GM19043 (cell line): Measurements from ENCODE around the gene RBM34.
A peak's percentile ranks its signal among the peaks of the same experiment; 100 is the strongest.
"Not testable (repeated sequence)": the region's sequence is repeated elsewhere in the genome, so short reads cannot be mapped to it uniquely, and the experiment has no call there.

Experiments
- ATAC-seq: cut with Tn5 transposase; IDR thresholded peaks from one replicate; pipeline ENCODE4 v1.9.1; 2021; ENCODE audit warnings: low read depth; ENCODE audit not compliant: unreplicated experiment

RBM34 gene

DNA sequence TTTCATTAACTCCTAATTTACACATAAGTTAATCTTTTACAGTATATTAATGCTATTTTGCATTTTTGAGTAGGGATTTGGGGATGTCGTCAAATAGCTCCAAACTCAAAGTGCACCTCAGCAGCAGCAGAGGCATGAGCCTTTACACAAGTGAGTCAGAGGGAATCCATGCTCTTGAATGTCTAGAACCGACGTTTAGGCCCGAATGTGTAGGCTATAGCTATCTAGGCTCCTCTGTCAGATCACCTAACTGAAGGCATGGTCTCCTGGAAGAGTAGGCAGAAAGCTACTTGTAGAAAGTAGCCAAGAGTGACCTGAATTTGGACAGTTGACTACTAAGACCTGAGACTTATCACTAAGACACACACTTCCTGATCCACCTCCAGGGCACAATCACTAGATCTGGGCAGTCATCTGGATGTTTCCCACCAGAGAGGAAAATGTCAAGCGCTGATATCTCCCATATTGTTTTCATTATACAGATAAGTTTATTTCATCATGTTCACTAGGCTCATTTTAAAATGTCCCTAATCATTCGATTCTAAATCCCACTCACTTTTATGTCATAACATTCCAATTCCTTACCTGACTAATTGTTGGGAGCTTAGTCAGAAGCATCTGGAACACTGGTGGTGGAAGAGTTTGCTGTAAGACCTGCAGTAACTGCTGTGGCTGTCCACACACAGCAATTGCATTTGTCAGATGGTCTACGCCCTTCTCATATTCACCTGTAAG lies 47.7 kb downstream of the RBM34 start:
- ATAC-seq, result no peak

DNA sequence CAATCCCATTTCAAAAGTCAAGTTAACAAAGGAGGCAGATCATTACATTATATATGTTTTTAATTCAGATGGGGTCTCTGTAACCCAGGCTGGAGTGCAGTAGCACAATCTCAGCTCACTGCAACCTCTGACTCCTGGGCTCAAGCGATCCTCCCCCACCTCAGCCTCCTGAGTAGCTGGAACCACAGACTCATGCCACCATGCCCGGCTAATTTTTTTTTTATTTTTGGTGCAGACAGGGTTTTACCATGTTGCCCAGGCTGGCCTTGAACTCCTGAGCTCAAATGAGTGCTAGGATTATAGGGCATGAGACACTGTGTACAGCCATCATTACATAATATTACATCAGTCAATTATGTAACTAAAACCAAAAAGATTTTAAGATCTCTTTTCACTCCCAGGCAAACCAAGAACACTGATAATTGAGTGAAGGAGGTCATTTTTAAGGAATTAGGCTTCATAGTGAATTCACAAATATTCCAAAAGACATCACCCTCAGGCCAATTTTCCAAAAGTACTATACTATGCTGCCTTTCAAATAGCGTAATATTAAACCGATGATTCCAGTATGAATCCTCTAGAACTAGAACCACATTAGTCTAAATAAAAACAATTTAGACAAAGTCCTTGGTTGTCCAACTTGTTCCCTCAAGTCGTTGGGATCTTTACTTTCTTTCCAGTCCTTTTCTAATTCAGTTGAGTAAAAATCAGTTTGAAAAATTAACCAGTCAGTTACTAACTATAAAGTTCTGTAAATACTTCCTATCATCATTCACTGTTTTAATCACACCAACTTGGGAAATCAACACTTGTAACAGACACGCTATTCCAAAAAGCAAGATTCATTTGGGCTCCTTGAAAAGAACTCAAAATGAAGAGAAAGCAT lies 48.5 kb downstream of the RBM34 start:
- ATAC-seq, result no peak

DNA sequence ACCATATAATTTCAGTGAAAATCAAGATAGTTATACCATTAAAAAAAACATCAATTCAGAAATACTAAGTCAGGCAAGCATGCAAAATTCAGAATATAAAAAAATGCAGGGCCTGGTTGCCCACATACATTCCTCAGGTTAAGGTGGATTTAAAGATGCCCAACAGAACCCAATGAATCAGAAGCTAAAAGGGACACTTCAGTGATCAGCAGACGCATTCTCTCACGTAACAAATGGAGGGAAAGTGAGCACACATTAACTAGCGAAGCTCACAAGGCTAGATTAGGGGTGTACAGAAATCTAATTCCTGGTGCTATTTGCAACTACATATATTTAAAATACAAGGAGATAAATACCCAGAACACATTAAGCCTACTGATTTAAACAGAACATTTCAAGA lies 49.9 kb downstream of the RBM34 start:
- no peak for ATAC-seq

DNA sequence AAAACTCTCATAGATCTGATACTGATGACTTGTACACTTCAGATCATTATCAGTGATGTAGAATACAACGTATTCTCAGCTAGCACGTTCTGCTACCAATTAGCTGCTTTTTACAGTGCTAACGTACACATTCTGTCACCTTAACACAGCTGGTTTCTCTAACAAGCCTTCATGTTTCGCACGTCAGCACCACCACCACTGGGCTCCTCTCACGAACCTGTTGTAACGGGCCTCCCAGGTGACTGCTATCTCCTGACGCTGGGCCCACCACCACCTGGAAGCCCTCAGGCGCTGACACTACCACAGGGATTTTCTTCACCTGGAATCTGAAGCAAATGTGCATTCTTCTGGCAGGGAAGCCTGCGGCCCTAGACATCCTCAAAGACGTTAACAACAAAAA lies 52.2 kb downstream of the RBM34 start:
- ATAC-seq, result no peak

DNA sequence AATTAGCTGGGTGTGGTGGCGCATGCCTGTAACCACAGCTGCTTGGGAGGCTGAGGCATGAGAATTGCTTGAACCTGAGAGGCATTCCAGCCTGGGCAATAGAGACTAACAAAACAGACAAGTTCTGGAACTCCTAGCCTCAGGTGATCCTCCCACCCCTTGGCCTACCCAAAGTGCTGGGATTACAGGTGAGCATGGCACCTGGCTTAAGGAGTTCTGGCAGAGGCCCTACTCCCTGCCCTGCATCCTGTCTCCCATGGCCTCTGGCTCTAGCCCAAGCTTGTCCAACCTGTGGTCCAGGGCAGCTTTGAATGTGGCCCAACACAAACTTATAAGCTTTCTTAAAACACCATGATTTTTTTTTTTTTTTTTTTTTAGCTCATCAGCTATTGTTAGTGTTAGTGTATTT lies 52.9 kb downstream of the RBM34 start:
- ATAC-seq, result no peak

DNA sequence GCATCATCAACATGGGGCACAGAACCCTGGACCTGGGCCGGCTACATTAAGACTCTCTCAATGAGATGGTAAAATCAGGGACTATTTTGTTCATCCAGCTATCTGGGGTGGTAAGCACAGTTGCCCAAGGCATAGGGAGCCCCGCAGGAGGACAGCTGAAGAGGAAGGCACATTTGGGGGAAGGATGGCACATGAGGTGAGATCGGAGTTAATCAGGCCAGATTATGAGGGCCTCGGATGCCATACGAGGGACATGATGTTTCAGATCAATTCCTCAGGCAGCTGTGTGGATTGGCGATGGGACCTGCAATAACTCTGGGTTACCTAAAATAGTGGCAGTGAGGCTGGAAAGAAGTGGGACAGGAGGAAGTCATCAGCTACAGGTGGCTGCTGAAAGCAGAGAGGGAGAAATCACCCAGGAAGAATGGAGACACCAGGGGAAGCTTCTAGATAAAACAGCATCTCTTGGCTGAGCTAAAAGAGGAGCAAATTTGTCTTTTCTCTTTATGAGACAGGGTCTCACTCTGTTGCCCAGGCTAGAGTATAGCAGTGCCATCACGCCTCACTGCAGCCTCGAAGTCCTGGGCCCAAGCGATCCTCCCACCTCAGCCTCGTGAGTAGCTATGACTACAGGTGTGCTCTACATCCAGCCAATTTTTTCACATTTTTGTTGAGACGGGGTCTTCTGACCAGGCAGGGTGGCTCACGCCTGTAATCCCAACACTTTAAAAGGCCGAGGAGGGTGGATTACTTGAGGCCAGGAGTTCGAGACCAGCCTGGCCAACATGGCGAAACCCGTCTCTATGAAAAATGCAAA lies 53.5 kb downstream of the RBM34 start:
- no peak for ATAC-seq

DNA sequence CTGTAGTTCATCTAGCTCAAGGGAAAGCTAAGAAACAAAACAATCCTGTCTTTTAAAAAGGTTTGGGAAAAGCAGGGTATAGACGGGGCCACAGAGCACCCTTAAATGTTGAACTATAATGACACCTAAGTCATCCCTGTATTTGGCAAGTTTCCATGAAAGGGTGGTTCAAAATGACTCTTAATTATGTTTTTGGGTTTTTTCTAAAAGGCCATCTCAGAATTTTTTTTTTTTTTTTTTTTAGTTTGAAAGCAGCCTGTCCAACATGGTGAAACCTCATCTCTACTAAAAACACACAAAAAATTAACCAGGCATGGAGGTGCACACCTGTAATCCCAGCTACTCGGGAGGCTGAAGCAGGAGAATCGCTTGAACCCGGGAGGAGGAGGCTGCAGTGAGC lies 54.6 kb downstream of the RBM34 start:
- no peak for ATAC-seq

DNA sequence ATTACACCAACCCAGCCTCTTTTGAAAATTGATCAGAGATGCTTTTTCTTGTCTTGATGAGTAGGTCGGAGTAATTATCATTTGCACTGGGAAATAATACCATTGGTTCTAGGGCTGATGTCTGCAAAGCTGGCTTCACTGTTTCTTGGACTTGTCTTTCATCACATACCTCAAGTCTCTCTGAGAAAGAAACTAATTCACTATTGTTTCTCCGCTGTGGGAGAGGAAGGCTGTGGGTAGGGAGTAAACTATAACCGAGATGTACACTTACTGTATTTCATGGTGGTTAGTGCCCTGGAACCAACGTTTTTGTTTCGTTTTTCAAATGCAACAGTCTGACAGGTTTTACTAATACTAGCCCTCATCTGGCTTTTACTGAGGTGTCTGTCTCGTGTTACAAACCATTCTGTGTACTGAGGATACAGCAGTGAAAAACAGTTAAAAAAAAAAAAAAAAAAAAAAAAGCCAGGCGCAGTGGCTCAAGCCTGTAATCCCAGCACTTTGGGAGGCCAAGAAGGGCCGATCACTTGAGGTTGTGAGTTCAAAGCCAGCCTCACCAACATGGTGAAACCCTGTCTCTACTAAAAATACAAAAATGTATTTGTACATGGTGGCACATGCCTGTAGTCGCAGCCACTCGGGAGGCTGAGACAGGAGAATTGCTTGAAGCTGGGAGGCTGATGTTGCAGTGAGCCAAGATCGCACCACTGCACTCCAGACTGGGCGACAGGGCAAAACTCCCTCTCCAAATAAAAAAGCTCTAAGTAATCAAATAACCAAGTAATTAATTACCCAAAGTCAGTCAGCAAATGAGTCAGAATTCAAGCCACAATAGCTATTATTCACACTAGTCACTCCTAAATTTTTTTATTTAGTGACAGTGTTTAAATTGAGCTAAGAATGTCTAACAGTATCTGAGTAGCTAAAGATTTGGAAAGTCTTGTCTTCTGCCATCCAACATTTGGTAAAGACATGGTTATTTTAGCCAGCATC lies 55.7 kb downstream of the RBM34 start:
- ATAC-seq, result peak; percentile 88

DNA sequence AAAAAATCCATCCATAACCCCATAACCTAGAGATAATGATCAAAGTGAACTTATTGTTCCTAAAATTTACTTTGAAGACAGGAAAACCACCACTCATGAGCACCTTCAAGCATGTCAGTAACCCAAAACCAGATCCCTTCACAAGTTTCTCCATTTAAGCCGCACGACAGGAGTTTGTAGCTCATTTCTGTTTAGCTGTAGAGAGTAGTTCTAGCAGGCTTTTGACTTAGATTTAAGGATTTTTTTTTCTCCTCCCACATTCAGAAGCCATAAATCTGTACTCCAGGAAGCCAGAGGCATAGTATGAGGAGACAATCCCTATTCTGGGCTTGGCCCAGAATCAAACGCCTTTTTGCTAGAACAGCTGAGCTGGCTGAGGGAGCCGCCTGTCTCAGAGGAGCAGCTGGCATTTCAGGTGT lies 58.0 kb downstream of the RBM34 start:
- ATAC-seq, result no peak

DNA sequence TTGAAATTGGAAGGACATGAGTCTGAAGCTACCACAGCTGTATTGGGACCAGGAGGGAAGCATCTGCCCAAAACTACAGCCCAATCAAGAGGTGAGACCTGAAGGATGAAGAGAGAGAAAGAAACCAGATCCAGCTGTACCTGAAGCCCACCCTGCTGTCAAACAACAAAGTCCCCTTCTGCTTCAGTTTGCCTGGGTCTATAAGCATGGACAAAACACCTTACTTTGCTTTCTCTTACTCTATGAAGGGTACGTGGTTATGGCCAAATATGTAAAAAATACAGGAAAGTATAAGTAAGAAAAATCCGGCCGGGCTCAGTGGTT lies 58.8 kb downstream of the RBM34 start:
- no peak for ATAC-seq

DNA sequence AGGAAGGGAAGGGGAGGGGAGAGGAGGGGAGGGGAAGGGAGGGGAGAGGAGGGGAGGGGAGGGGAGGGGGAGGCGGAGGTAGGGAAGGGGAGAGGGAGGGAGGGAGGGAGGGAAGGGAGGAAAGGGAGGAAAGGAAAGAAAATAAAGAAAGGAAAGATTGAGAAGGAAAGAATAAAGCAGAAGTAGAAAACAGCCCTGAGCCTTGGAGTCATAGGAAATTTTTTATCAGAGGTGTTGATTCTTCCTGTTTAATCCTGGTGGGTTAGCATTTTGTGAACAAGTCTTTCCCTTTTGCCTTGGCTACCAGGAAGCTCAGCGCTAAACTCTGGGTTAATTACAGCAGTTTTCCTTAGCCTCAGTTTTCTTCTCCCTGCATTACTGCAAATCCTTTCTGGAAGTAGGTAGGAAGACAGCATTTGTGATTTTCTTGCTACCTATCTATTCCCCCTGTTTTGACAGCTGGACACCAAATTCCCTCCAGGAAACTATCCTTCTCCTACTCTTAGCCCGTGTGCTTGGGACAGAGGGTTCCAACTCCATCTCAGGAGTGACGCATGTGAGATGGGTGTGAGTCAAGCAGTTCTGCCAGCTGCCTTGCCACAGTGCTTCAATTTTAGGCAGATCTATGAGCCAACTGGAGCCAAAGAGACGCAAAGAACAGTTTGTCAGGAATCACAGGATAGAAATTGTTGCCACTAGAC lies 59.3 kb downstream of the RBM34 start:
- no peak for ATAC-seq

DNA sequence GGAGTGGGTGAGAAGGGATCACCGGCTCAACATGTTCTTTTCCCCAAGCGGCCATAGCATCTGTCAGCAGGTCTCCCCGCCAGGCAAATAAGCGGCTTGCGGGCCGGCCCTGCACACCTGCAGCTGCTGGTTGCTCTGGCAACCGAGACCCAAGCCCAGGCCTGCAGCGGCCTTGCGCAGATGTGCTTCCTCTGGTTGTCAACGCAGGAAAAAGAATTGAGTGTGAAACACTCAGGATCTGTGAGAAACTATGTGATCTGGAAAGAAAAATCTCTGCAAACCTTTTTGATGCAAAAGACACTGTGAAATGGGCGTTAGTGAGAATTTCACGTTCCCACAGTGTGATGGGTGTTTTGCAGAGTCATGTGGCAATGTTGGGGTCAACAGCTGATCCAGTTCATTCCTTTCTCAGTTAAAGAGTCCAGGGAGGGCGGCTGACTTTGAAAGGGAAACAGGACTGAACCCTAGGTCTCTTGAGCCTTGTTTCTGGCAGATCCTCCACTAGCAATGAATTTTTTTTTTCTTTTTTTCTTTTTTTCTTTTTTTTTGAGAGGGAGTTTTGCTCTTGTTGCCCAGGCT lies 60.8 kb downstream of the RBM34 start:
- ATAC-seq, result no peak

DNA sequence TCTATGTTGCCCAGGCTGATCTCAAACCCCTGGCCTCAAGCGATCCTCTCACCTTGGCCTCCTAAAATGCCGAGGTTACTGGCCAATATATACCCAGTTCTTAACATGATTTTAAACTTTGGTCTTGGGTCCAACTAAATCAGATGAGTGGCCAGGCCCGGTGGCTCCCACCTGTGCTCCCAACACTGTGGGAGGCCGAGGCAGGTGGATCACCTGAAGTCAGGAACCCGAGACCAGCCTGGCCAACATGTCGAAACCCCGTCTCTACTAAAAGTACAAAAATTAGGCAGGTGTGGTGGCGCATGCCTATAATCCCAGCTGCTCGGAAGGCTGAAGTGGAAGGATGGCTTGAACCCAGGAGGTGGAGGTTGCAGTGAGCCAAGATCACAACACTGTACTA lies 62.1 kb downstream of the RBM34 start:
- no peak for ATAC-seq

DNA sequence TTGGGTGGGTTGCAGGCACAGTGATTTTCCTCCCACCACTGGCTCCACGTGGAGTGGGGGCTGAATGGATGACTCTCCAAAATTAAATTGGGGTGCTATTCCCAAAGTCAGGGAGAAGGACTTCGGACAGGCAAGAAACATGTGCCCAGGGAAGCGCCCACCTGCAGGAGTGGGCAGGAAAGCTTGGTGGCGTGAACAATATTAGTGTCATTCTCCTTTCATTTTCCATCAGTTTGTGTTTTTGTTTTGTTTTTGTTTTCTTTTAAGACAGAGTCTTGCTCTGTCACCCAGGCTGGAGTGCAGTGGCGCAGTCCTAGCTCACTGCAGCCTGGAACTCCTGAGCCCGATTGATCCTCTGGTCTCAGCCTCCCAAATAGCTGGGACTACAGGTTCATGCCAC lies 62.5 kb downstream of the RBM34 start:
- no peak for ATAC-seq

DNA sequence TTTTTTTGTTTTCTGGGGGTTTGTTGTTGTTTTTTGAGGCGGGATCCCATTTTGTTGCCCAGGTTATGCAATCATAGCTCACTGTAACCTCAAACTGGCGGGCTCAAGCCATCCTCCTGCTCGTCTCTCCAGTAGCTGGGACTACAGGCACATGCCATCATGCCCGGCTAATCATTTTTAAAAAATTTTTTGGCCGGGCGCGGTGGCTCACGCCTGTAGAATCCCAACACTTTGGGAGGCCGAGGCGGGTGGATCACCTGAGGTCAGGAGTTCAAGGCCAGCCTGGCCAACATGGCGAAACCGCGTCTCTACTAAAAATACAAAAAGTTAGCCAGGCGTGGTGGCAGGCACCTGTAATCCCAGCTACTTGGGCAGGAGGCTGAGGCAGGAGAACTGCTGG lies 63.5 kb downstream of the RBM34 start:
- not testable (repeated sequence) for ATAC-seq

DNA sequence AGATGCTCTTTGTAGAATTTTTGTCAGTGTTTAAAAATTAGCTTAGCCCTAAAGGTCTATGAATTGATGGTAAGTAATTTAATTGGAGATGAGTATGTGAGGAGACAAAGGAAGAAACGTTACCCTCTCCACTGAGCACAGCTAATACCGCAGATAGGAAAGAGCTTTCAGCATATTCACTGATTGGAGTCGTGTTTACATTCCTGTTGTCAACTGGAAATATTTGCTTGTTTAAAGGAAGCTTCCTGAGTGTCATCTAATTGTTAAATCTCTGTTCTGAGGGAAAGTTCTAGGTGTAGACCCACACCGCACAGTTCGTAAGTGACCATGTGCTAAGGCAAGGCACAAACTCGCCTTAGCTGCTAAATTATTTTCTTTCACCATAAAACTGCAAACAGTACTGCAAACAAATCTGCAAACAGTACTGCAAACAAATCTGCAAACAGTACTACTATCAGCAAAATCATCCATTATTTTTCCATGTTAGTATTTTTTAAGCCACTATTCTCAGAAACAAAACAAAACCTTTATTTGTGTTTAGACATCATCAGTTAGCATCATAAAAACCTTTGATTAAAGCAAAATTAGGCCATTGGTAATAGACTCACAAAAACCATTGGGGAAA lies 65.0 kb downstream of the RBM34 start:
- ATAC-seq, result no peak

DNA sequence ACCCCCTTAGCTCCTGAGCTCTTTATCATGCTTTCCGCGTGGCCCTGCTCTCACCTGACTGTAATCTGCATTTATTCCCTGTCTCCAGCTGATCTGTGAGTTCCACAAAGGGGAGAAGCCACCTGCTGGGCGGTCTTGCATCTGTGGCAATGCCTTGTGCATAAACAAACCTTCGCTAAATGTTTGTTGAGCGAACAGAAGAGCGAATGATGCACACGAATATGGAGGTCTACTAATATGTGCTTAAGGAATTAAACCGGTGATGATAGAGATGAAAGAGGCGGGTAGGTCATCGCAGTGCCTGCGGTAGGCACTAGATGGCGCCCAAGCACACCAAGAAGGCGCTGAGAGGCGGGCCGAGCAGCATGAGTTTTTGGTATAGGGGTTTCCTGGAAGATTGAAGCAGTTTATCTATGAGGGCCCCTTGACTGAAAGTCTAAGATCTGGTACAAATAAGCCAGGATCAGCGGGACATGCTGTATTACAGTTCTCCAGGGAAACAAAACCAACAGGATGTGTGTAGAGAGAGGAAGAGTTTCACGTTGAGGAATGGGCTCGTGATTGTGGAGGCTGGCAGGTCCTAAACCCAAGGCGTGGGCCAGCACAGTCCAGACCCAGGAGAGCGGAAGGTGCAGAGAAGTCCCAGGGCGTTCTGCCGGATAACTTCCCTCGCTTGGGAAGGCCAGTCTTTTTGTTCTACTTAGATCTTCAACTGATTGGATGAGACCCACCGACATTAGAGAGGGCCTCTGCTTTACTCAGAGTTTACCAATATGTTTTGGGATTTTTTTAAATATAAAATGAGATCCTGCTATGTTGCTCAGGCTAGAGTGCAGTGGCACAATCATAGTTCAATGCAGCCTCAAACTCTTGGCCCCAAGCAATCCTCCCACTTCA lies 67.1 kb downstream of the RBM34 start:
- ATAC-seq, result peak; percentile 68
